NCI-H2081 treated with DMSO at 0.1 percent for 48 hours (cell line): Measurements from ENCODE around the gene TBX1.
"Not testable (repeated sequence)": the region's sequence is repeated elsewhere in the genome, so short reads cannot be mapped to it uniquely, and the experiment has no call there.

ENCODE experiments used
- DNase-seq: peaks from one replicate; lab custom pipeline; 2025; lab: John Stamatoyannopoulos, UW

Gene TBX1

DNA sequence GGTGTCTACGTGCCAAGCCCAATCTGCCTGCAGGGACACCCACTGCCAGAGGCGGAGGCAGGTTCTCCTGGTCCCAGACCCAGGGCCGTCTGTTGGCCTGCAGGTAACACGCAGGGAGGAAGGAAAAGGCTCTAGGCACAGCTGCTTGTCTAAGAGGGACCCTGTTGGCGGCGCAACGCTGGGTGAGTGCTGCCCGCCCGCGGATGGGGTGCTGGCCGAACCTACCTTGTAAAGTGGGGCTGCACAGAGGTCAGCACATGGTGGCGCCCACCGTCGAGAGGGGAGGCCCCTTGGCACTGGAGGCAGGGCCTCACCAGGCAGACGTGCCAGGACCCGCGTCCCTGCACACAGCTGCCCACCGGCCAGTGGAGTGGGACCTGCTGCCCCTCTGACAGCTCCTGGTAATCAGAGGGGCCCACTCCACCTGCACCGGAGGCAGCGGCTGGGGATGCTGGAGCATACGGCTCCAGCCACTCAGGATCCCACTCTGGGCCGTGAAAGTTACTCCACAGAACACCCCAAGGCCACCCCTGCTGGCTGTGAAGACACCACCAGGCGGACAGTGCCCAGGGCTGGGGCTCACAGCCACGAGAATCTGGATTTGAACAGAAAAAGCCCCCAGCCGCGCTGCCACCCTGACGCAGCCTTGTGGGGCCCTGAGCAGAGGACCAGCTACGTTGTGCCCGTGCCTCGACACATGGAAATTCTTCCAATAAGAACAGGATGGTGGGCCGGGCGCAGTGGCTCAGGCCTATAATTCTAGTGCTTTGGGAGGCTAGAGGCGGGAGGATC is 24.0 kb downstream of the TBX1 start:
- no peak for DNase-seq

DNA sequence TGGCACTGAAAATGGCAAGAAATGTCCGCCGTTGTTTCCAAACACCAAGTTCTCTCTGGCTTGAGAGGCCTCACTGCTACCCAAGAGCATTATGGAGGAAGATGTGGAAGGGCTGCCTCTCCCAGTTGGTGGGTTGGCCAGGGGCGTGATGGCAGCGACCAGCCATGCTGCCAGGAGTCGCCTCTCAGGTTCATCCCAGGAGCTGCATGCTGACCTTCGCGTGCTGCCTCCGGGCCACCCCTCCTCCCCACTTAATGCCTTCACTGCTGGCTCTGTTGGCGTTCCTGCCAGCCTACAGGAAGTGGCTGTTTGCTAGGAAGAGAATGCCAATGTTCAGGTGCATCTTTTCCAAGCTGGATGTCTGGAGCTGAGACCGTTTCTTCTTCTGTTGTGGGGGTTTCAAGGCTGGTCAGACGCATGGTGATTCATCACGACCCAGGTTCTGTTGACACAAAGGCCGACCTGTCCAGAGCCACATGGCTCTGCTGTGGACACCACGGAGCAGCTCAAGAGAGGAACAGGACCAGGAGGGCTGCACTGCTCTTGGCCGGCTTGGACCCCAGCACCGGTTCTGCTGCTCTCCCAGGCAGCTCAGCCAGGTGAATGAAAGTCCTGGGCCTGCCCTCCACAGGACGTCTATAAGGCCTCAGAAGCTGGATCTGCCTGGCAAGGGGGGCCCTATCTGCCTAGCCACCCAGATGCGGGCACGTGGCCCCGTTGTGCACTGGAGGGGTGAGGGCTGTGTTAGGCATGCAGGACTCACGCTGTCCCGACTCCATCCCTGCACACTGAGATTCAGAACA is 25.1 kb downstream of the TBX1 start:
- no peak for DNase-seq

DNA sequence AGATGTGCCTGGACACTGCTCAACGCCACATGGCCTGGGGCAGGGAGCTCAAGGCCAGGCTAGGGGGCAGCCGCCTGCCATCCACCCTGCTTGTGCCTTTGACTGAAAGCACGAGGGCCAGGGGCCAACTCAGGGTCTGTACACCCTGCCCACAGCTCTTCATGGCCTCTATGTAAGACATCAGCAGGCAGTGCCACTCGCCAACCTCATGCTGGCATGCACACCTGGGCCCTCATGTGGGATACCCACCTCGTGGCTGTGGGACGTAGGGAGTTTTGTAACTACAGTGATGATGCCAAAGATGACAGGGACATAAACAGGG is 25.6 kb downstream of the TBX1 start:
- DNase-seq = no peak

DNA sequence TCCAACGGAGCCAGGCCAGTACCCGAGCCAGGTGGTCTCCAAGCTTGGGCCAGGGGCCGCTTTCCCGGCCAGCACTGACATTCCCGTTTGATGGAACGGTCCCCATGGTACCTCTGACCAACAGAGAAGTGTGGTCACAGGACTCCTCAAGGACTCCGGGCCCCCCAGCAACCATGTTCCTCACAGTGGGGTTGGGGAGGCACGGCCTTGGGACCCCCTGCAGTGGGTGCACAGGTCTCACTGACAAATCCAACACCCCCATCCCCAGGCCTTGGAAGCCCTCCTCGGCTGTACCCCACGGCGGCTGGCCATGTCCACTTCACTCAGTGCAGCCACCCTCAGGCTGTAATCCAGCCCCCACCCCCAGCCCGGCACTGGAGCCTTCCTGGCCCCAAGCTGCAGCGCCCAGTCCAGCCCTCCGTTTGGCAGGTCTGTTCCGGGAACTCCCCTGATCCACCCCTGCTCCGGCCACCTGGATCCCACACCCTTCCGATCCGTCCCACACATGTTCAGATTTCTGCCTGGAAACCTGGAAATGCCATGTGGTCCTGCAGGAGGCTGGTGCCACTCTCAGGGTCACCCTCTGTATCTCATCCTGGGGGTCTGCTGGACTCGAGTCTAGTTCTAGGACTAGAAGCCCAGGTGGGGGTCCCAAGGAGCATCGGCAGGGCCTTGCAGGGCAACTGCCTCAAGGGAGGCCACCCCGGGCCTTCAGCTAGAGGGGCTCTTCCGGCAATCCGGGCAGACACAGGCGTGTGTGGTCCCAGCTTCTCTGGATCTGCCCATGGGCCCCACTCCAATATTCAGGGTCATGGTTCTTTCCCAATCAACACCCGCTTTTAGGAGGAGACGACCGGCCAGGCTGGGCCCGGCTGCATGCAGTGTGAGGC is 26.6 kb downstream of the TBX1 start:
- DNase-seq = no peak

DNA sequence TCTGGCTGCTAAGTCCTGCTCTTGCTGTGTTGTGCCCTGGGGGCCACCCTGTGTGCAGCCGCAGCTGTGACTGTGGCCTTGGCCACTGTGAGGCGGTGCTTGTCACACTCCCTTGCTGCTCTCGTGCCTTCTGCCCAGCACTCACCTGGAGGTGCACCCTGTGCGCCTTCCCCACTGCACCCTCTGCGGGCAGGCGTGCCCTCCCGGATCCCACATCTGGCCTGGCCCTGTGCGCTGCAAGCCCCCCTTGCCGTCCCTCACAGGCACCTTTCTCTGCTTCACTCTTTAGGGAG is 27.2 kb downstream of the TBX1 start:
- no peak for DNase-seq

DNA sequence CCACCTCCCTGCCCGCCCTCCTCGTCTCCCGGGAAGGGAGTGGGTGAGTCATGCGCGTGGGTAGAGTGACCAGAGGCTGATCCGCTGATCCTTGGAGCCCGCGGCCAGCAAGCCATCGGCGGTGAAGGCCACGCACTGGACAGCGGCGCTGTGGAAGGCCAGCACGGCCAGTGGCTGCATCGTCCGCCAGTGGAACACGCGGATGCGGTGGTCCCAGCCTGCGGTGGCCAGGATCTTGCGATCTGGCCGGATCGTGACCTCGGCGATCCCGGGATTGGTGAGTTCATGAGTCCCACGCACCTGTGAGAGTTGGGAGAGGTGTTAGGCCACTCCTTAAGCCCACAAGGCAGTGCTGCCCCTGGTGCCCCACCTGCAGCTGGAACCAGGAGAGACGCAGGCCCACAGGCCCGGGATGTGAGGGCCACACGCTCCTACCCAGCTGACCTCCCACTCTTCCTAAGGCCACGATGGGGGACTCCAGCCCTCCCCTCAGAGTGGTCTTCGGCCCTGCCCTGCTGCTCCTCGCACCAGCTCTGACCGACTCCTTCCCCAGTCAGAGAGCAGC is 28.2 kb downstream of the TBX1 start:
- DNase-seq = no peak

DNA sequence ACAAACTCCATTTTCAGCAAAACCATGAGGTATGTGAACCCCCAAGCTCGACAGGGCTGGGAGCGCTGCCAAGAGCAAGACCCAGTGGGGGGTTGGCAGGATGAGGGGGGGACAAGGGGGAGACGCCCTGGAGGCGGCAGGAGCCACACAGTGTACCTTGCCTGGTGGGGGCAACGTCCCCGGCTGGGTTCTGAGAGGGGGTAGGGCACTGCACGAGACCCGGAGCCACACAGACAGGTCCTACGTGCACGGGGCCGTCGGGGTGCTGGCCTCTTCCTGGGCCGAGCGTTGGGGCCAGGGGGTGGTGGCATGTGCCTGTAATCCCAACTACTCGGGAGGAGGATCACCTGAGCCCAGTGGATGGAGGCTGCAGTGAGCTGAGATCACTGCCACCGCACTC is 28.8 kb downstream of the TBX1 start:
- no peak for DNase-seq

DNA sequence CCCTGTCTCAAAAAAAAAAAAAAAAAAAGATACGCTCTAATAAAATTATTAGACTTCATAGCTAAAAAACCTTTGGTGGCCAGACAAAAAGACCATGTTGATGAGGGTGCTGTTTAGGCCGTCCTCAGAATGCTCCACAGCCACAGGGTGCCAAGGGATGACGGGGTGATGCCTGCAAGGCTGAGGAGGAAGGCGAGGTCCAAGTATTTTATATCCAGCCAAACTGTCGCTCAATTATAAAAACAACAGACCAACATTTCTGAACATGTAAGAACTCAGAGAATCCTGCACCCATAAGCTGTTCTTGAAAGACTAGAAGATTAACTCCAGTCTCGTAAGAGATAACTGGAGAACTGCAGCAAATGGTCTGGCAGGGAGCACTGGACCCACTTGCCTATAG is 29.2 kb downstream of the TBX1 start:
- DNase-seq = no peak

DNA sequence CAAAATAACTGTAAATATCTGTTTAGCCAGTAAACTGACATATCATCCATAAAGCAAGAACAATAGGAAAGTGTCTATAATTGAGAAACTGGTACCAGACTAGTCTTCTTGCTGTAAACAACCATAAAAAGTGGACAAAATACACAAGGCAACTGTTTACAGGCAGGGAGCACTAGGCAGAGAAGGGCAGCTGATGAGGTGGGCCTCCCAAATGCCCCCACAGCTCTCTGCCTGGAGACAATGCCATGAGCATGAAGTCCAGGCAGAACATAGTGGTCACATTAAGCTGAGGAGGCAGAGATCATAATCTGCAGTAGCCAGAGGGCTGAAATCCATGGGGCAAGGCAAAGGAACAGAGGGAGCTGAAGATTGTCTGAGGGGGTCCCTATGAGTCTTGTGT is 30.7 kb downstream of the TBX1 start:
- DNase-seq = no peak

DNA sequence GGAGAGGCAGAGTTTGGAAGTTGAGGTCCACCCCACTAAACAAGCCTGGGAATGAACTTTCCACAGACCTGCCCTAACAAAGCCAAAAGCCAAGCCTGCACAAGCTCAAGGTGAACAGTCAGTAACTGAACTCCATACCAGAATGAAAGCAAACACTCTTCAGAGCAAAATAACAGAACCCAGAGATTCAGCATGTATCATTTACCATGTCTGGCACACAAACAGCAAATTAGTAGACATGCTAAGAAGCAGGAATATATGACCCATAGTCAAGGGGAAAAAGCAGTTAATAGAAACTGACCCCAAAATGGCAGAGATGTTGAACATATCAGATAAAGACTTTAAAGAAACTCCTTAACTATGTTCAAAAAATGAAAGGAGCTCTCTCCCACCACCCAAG is 31.3 kb downstream of the TBX1 start:
- no peak for DNase-seq

DNA sequence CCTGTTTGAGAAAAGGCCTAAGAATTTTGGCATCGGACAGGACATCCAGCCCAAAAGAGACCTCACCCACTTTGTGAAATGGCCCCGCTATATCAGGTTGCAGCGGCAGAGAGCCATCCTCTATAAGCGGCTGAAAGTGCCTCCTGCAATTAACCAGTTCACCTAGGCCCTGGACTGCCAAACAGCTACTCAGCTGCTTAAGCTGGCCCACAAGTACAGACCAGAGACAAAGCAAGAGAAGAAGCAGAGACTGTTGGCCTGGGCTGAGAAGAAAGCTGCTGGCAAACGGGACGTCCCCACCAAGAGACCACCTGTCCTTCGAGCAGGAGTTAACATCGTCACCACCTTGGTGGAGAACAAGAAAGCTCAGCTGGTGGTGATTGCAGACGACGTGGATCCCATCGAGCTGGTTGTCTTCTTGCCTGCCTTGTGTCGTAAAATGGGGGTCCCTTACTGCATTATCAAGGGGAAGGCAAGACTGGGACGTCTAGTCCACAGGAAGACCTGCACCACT is 31.9 kb downstream of the TBX1 start:
- DNase-seq = not testable (repeated sequence)

DNA sequence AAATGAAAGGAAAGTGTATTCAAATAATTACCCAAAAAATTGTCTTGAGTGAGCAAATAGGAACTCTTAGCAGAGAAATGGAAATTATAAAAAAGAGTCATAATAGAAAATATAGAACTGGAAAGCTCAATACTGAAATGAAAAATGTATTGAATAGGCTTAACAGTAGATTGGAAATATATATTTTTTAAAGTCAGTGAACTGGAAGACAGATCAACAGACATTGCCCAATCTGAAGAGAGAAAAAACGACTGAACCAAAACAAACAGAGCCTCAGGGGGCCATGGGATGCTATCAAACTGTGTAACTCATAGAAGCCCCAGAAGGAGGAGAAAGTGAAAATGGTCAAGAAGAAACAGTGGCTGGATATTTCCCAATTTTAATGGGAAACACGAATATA is 32.6 kb downstream of the TBX1 start:
- no peak for DNase-seq

DNA sequence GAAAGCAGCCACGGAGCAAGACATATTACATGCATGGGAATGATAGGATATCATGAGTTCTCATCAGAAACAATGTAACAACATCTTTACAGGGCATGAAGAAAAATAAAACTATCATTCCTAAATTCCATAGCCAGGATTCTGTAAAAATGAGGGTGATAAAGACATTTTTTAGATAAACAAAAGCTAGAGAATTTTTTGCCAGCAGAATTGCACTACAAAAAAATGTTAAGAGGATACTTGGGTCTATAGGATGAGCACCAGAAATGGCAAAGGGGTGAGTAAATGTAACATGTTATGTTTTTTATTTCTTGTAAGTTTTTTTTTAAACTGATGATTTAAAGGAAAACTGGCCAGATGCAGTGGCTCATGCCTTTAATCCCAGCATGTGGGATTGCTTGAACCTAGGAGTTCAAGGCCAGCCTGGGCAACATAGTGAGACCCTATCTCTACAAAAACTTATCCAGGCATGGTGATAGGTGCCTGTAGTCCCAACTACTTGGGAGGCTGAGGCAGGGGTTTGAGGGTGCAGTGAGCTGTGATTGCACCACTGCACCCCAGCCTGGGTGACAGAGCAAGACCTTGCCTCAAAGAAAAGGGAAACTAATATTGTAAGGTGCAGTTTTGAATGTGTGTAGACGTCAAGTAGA is 33.2 kb downstream of the TBX1 start:
- DNase-seq = no peak

DNA sequence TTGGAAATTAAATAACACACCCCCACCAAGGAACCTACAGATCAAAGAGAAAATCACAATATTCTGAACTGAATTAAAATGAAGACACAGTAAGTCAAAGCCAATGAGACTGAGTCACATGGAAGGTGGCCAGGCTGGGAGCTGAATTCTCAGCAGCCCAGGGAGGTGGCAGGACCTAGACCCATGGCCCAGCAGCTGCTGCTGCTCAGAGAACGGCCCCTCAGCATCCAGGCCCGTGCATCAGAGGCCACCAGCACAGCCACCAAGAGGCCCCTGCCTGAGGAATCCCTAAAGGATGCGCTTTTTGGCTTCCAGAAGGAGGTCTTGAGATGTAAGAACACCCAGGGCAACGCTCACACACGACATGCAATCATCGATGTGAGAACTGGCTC is 35.0 kb downstream of the TBX1 start:
- no peak for DNase-seq

DNA sequence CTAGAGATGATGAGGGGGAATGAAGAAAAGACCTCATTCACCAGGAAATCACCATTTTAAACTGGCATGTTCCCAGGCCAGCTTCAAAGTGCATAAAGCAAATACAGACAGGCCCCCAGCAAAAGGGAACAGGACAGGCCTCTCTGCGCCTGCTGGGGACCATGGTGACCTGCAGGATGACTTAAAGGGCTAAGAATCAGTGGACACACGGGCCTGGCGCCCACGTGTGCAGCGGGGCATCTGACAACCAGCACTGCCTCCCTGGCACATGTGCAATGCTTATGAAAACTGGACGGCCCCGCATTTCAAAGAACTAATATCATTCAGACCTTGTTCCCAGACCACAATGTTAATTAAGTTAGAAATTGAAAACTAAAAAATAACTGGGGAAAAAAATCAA is 35.6 kb downstream of the TBX1 start:
- DNase-seq = no peak

DNA sequence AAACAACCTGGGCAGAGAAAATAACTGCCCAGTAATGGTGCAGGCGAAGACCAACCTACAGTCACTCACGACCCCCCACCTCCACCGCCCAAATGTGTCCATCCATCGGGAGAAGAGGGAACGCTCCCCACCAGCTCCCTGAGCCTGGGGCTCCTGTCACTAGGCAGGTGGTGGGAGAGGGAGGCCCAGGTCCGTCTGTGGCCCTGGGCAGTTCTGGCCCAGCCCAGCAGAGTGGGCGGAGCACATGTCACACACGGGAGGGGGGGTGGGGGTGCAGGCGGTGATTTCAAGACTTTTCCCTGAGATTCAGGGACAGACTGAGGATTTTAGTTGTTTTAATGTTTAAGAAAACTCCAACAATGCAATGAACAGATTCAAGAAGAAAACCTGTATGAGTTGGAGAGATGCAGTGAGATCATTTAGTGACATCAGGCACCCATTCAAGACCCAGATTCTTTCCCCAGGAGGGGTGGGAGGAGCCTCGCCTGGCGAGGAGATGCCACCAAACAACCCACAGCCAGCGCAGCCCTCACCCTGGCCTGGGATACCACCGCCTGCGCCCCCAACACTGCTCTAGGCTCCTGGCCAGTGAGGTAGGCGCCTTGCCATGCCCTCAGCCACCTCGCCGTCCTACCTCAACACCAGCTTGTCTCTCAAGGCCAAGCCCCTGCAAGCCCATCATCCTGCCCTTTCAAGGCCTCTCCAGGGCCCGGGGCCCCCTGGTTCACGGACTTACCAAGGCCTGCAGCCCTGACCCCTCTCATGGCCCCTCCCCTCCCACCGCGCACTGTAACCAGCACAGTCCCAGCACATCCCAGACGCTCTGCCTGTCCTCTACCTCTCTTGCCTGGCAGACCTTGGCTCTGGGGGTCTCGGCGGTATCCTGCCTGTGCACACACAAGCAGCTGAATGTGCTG is 36.8 kb downstream of the TBX1 start:
- no peak for DNase-seq

DNA sequence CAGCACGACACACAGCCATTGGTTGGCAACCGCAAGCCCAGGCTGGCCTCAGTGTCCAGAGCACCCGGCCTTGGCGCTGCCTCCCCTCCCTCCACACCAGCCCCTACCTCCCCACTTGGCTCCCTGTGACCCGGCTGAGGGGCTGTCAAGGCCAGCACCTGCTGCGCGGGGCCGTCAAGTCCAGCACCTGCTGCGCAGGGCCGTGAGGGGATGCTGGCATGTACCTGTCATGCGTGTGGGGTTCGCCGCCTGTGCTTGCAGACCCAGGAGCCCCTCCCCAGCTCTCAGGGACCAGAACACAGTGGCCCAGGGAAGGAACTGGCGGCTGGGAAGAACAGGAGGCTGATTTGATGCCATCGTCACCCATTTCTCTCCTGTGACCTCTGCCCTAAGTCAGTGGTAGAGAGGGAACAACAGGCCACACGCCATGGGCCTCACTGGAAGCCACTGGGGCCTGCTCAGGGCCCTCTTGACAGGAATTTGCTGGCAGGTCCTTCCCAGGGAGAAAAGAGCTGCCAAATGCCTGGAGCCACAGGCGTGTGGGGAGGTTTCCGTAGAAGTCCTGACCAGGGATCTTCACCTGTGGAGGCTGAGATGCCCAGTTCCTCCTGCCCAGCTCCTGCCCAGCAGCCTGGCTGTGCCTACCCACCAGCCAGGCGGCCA is 37.6 kb downstream of the TBX1 start:
- no peak for DNase-seq

DNA sequence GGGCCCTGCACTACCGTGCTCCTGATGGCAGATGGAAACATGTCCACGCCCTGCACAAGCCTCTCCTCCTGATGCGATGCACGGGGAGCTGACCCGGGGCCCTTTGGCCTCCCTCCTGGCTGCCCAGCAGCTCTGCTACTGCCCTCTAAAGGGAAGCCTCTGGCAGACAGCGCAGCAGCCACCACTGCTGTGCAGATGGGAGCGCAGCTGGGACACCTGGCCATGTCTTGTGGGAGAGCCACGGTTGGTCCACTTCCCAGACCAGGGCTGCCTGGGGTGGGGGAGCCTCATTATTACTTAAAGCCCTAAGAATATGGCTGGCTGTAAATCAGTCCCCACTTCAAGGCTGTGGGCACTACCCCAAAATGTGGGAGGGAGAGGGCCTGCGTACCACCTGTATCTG is 38.3 kb downstream of the TBX1 start:
- DNase-seq = no peak

DNA sequence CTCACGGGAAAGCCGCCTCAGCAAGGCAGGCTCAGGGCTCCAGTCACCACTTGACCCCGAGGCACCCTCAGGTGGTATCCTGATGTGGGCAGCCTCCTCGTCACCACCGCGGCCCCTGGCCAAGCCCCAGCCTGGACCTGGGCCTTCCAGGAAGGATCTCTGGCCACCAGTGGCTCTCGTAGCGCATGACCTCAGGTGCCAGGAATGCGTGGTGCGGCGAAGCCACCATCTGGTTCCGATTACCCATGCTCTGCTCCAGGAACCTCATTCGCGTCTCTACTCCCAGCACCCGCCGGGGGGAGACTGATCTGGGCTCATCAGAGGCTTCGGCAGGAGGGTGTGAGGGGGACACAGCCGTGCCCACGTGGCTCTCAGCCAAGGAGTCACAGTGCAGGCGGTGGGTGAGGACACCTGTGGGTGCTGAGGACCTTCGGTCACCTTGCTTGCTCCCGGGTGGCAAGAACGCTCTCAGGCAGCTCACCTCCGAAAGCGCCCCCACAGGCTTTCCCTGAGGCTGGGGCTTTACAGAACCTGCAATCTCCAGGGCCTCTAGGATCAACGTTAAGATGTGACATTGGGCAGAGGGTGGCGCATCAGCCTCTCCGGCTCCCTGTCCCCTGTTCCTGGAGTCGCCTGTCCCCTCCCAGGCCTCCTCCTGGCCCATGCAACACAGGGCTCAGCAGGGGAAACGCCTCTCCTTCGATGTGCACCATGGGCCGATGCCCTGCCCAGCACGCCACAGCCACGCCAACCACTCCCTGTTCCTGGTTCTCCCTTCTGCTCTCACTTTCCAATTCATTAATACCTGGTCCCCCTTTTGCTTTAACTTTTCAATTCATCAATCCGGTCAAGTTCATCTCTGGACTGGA is 39.0 kb downstream of the TBX1 start:
- DNase-seq = no peak
